Neural progenitor cell (in vitro differentiated cells): ENCODE results near the gene ATP11A. TPM values are rescaled to one million over a fixed set of nuclear protein-coding genes. Genes with fewer than 3 reads are reported as not detected.

ENCODE experiments used
- DNase-seq: peaks from one replicate; pipeline ENCODE4 v3.0.0-alpha.2; 2016; ENCODE audit warnings: low spot score
- H2AFZ ChIP-seq: fragments of 200-600 bp; sonication (generic); replicated peaks from 2 replicates; pipeline ENCODE4 v1.6.1; 2016; ENCODE audit warnings: antibody characterized with exemption
- H3F3A ChIP-seq: fragments of 200-600 bp; sonication (generic); 2 replicates; pipeline ENCODE4 v1.6.1; 2016; ENCODE audit warnings: antibody characterized with exemption, low read depth
- H3K27ac ChIP-seq: fragments of 200-600 bp; sonication (generic); 2 replicates; pipeline ENCODE4 v1.5.1; 2016; ENCODE audit warnings: mild to moderate bottlenecking
- H3K27me3 ChIP-seq: fragments of 200-600 bp; sonication (generic); 2 replicates; pipeline ENCODE4 v1.6.1; 2016; ENCODE audit warnings: mild to moderate bottlenecking, moderate library complexity
- H3K36me3 ChIP-seq: fragments of 200-600 bp; sonication (generic); 2 replicates; pipeline ENCODE4 v1.5.1; 2016
- H3K4me1 ChIP-seq: fragments of 200-600 bp; sonication (generic); 2 replicates; pipeline ENCODE4 v1.6.1; 2016; ENCODE audit warnings: mixed run types
- H3K4me2 ChIP-seq: fragments of 200-600 bp; sonication (generic); 2 replicates; pipeline ENCODE4 v1.6.1; 2016
- H3K4me3 ChIP-seq: fragments of 200-600 bp; sonication (generic); 2 replicates; pipeline ENCODE4 v1.5.1; 2016
- H3K79me2 ChIP-seq: fragments of 200-600 bp; sonication (generic); 2 replicates; pipeline ENCODE4 v1.6.1; 2016; ENCODE audit warnings: low read depth
- H3K9ac ChIP-seq: fragments of 200-600 bp; sonication (generic); 2 replicates; pipeline ENCODE4 v1.6.1; 2016
- H3K9me3 ChIP-seq: fragments of 200-600 bp; sonication (generic); 2 replicates; pipeline ENCODE4 v1.5.1; 2016; ENCODE audit warnings: low read depth
- H4K20me1 ChIP-seq: fragments of 200-600 bp; sonication (generic); 2 replicates; pipeline ENCODE4 v1.6.1; 2016; ENCODE audit warnings: low read depth
- H3K27ac Mint-ChIP-seq: 3 replicates; pipeline ENCODE4 v1.8.0; 2021; ENCODE audit warnings: mixed read lengths
- H3K27me3 Mint-ChIP-seq: 2 replicates; pipeline ENCODE4 v1.8.0; 2022; ENCODE audit warnings: low read depth, mild to moderate bottlenecking, inconsistent platforms, moderate library complexity, mixed read lengths; ENCODE audit not compliant: insufficient read depth
- H3K36me3 Mint-ChIP-seq: 3 replicates; pipeline ENCODE4 v1.8.0; 2021; ENCODE audit warnings: mixed read lengths
- H3K4me1 Mint-ChIP-seq: 3 replicates; pipeline ENCODE4 v1.8.0; 2021; ENCODE audit warnings: mixed read lengths
- H3K4me3 Mint-ChIP-seq: 3 replicates; pipeline ENCODE4 v1.8.0; 2021; ENCODE audit warnings: mild to moderate bottlenecking, moderate library complexity, mixed read lengths
- H3K9me3 Mint-ChIP-seq: 3 replicates; pipeline ENCODE4 v1.8.0; 2020; ENCODE audit warnings: mixed read lengths
- CTCF ChIP-seq: fragments of 200-600 bp; sonication (generic); IDR thresholded peaks from 2 replicates; pipeline ENCODE4 v1.5.1; 2017; ENCODE audit warnings: antibody characterized with exemption, mild to moderate bottlenecking
- EZH2 ChIP-seq: fragments of 200-600 bp; sonication (generic); IDR thresholded peaks from 2 replicates; pipeline ENCODE4 v1.6.1; 2017; ENCODE audit warnings: antibody characterized with exemption, mild to moderate bottlenecking, moderate library complexity
- EZH2phosphoT487 ChIP-seq: fragments of 200-600 bp; sonication (generic); IDR thresholded peaks from 2 replicates; pipeline ENCODE4 v1.6.1; 2017; ENCODE audit warnings: antibody characterized with exemption
- total RNA-seq: library from RNA; depleted of rRNA; stranded (reverse); fragments of >200 nt; gene quantifications from 2 replicates; pipeline ENCODE4 v1.2.3, GENCODE V29; 2015; ENCODE audit warnings: low replicate concordance

Gene ATP11A
- total RNA-seq, 1 donor from 2014 or later: 12.6 TPM

DNA sequence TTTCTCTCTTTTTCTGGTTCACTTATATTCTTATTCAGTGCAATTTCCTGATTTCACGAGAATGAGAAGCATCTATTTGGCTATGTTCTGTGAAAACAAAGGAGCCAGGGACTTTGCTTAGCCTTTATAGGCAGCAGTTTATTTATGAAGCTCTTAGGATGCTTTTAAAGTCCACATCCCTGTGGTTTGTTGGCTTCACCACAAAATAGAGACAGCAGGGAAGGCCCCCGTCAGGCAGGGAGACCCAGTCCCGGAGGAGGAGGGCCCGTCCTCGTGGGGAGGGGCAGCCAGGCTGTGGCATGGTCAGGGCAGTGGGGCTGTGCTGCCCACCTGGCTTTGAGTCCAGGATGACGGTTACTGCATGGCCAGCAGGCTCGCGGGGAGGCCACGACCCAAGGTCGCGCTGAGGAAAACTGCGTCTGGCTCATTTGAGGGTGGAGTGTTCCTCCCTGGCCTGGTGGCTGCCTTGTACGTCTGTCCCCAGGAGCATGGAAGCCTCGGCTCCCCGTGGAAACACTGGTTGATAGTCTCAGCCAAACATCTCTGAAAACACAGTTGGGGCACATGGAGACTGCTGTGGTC lies 92.7 kb downstream of the ATP11A start:
- TF ChIP-seq EZH2: no peak
- Histone ChIP-seq H3K27me3 (no peaks in the 10 kb centered on the region), H3K79me2 (peaks cover 21% of the 10 kb centered on the region), H3F3A (peaks cover 15% of the 10 kb centered on the region), H3K27ac (no peak overlapping the region), H3K9ac (no peak overlapping the region), H3K4me3 (no peak overlapping the region), H3K4me1 (peaks cover 19% of the 10 kb centered on the region), H3K36me3 (no peaks in the 10 kb centered on the region), H4K20me1 (peaks cover 16% of the 10 kb centered on the region), H2AFZ (no peak overlapping the region), H3K9me3 (no peaks in the 10 kb centered on the region), H3K4me2 (no peak overlapping the region)
- Mint-ChIP-seq H3K4me3 (no peak overlapping the region), H3K27ac (peak overlapping the region; percentile 37), H3K27me3 (peaks cover 2% of the 10 kb centered on the region), H3K4me1 (peaks cover 46% of the 10 kb centered on the region), H3K9me3 (peaks cover 2% of the 10 kb centered on the region), H3K36me3 (peaks cover 13% of the 10 kb centered on the region)
- no peak for DNase-seq

- no peak for DNase-seq
- peaks cover 13% of the 10 kb centered on the region for H3K36me3 Mint-ChIP-seq
- Histone ChIP-seq H3K79me2 (peaks cover 21% of the 10 kb centered on the region), H3K36me3 (no peaks in the 10 kb centered on the region), H3K4me1 (peaks cover 19% of the 10 kb centered on the region), H4K20me1 (peaks cover 16% of the 10 kb centered on the region), H3K4me3 (no peak overlapping the region), H3K27me3 (no peaks in the 10 kb centered on the region), H3K9ac (no peak overlapping the region), H3K4me2 (no peak overlapping the region), H3K27ac (no peak overlapping the region), H3F3A (peaks cover 23% of the 10 kb centered on the region), H2AFZ (no peak overlapping the region), H3K9me3 (no peaks in the 10 kb centered on the region)
- peaks cover 2% of the 10 kb centered on the region for H3K9me3 Mint-ChIP-seq
- TF ChIP-seq CTCF: no peak
- no peak for TF ChIP-seq EZH2
- TF ChIP-seq EZH2phosphoT487: no peak
- H3K27ac Mint-ChIP-seq: peak overlapping the region; percentile 80
- no peak overlapping the region for H3K4me3 Mint-ChIP-seq
- peaks cover 43% of the 10 kb centered on the region for H3K4me1 Mint-ChIP-seq
- peaks cover 2% of the 10 kb centered on the region for H3K27me3 Mint-ChIP-seq
These were observed 93.5 kb downstream of the ATP11A start for GRCh38 chr13:112783135-112783977.

DNA sequence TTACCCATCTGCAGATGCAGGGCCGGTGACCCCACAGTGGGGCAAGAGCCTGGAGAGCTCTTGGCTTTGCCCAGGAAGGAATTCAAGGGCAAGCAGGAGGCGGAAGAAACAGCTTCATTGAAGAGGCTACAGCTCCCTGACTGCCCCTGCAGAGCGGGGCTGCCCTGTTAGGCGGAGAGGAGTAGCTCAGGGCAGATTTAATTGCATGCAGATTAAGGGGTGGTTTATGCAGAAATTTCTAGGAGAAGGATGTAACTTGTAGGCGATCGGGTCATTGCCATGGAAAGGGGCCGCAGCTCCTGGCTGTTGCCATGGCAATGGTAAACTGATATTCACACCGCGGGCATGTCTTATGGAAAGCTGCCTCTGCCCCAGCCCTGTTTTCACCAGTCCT lies 94.1 kb downstream of the ATP11A start:
- Histone ChIP-seq H3K27ac (no peak overlapping the region), H3K4me2 (no peak overlapping the region), H3K9ac (no peak overlapping the region), H3K9me3 (no peaks in the 10 kb centered on the region), H3K4me1 (peaks cover 19% of the 10 kb centered on the region), H3K4me3 (no peak overlapping the region), H3K79me2 (peaks cover 21% of the 10 kb centered on the region), H3K27me3 (no peaks in the 10 kb centered on the region), H4K20me1 (peaks cover 16% of the 10 kb centered on the region), H3K36me3 (no peaks in the 10 kb centered on the region), H3F3A (peaks cover 27% of the 10 kb centered on the region), H2AFZ (no peak overlapping the region)
- Mint-ChIP-seq H3K27me3 (peaks cover 2% of the 10 kb centered on the region), H3K27ac (peak overlapping the region; percentile 80), H3K4me1 (peaks cover 43% of the 10 kb centered on the region), H3K36me3 (peaks cover 19% of the 10 kb centered on the region), H3K9me3 (peaks cover 7% of the 10 kb centered on the region), H3K4me3 (no peak overlapping the region)
- TF ChIP-seq EZH2 (no peak), CTCF (no peak), EZH2phosphoT487 (no peak)
- DNase-seq: no peak
